ENCODE results near the gene ZNF823. TPM values are rescaled to one million over a fixed set of nuclear protein-coding genes. Genes with fewer than 3 reads are reported as not detected.
A peak's percentile ranks its signal among the peaks of the same experiment; 100 is the strongest.

The ZNF823 gene
- total RNA-seq, 2 donors from 2014 or later: 10.7 to 13.1 TPM

GRCh38 chr19:11697284-11697855 lies 41.4 kb downstream of the ZNF823 start:
- intact Hi-C loops (cut with DNase I): no loop called here

DNA sequence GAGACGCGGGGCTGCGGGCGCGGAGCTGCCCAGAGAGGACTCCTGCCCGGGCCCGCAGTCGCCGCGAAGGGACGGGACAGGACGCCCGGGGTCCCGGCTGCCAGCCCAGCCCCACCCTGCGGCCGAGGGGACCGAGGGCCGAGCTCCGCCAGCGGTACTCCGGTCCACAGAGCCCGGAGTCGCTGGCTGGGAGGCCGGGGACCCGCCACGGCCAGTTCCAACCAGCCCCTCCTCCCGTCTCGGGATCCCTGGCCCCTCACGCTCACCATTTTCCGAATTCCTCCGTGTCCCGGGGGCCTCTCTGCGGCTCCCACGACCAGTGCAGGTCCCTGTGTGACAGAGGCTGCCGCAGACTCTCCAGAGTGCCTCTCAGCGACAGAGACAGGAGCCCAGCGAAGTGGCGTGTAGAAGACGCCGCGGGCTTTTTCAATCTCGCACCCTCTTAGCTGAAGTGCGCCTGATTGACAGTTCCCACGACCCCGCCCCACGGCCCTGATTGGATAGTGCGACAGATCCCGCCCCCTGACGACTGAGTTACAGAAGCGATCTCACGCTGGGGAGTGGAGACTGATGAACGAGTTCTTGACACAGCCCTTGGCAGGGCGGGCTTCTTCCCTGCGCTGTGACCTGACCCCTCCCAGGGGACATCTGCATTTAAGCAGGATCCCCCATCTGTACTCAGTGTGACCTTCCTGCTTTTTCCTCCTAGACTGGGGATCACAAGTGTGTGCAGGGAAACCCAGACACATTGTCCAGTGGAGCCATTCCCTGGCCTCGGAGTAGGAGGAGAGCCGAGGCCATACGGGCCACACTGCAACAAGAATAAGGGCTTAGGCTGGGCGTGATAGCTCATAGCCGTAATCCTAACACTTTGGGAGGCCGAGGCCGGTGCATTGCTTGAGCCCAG lies 44.0 kb downstream of the ZNF823 start:
- Histone ChIP-seq H3K27me3 (no peaks in the 10 kb centered on the region), H3K4me3 (peak overlapping the region; percentile 85), H3K9me3 (no peaks in the 10 kb centered on the region), H3K27ac (peak overlapping the region; percentile 60), H3K36me3 (no peaks in the 10 kb centered on the region), H3K4me1 (no peaks in the 10 kb centered on the region), H3K9ac (ENCODE audit: low read depth in 2 of 2, low read length in 2 of 2) (peak overlapping the region; percentile 4 to 84)
- no peak for TF ChIP-seq CTCF (IDR thresholded peaks at IDR 0.05)
- intact Hi-C loops (cut with DNase I): no loop called here
- DNase-seq: peak; percentile 99

More at GRCh38 chr19:11697284-11697855, 41.4 kb downstream of the ZNF823 start:
- Histone ChIP-seq H3K4me3 (no peak overlapping the region), H3K27ac (no peak overlapping the region), H3K27me3 (no peaks in the 10 kb centered on the region), H3K36me3 (no peaks in the 10 kb centered on the region), H3K4me1 (no peaks in the 10 kb centered on the region), H3K9ac (ENCODE audit: low read depth in 2 of 2, low read length in 2 of 2) (no peak overlapping the region), H3K9me3 (no peaks in the 10 kb centered on the region)
- TF ChIP-seq CTCF (IDR thresholded peaks at IDR 0.05): no peak
- no peak for DNase-seq

- TF ChIP-seq CTCF (IDR thresholded peaks at IDR 0.05): peak; percentile 13
- H3K36me3 ChIP-seq: no peaks in the 10 kb centered on the region
- intact Hi-C loops (cut with DNase I): no loop called here
- no peaks in the 10 kb centered on the region for H3K27me3 ChIP-seq
- peak overlapping the region; percentile 85 for H3K4me3 ChIP-seq
- peak overlapping the region; percentile 4 to 84 for H3K9ac ChIP-seq (ENCODE audit: low read depth in 2 of 2, low read length in 2 of 2)
- H3K27ac ChIP-seq: no peak overlapping the region
- H3K9me3 ChIP-seq: no peaks in the 10 kb centered on the region
- peak; percentile 26 for DNase-seq
- no peaks in the 10 kb centered on the region for H3K4me1 ChIP-seq
Measured at GRCh38 chr19:11693505-11694499, 44.9 kb downstream of the ZNF823 start.

- no peak for DNase-seq
- no peak overlapping the region for H3K9ac ChIP-seq (ENCODE audit: low read depth in 2 of 2, low read length in 2 of 2)
- H3K27ac ChIP-seq: no peak overlapping the region
Measured at GRCh38 chr19:11692127-11692790, 46.5 kb downstream of the ZNF823 start.

More at GRCh38 chr19:11692127-11692790, 46.5 kb downstream of the ZNF823 start:
- Histone ChIP-seq H3K4me3 (no peak overlapping the region), H3K9me3 (no peaks in the 10 kb centered on the region), H3K27me3 (no peaks in the 10 kb centered on the region), H3K36me3 (no peaks in the 10 kb centered on the region), H3K4me1 (no peaks in the 10 kb centered on the region)
- no peak for TF ChIP-seq CTCF (IDR thresholded peaks at IDR 0.05)
- intact Hi-C loops (cut with DNase I): no loop called here

All from colonic mucosa (tissue), 4 donors.